Neural progenitor cell (in vitro differentiated cells): ENCODE results near the gene BMS1. TPM values are rescaled to one million over a fixed set of nuclear protein-coding genes. Genes with fewer than 3 reads are reported as not detected.

ENCODE experiments used
- DNase-seq: peaks from one replicate; pipeline ENCODE4 v3.0.0-alpha.2; 2016; ENCODE audit warnings: low spot score
- H2AFZ ChIP-seq: fragments of 200-600 bp; sonication (generic); replicated peaks from 2 replicates; pipeline ENCODE4 v1.6.1; 2016; ENCODE audit warnings: antibody characterized with exemption
- H3F3A ChIP-seq: fragments of 200-600 bp; sonication (generic); 2 replicates; pipeline ENCODE4 v1.6.1; 2016; ENCODE audit warnings: antibody characterized with exemption, low read depth
- H3K27ac ChIP-seq: fragments of 200-600 bp; sonication (generic); 2 replicates; pipeline ENCODE4 v1.5.1; 2016; ENCODE audit warnings: mild to moderate bottlenecking
- H3K27me3 ChIP-seq: fragments of 200-600 bp; sonication (generic); 2 replicates; pipeline ENCODE4 v1.6.1; 2016; ENCODE audit warnings: mild to moderate bottlenecking, moderate library complexity
- H3K36me3 ChIP-seq: fragments of 200-600 bp; sonication (generic); 2 replicates; pipeline ENCODE4 v1.5.1; 2016
- H3K4me1 ChIP-seq: fragments of 200-600 bp; sonication (generic); 2 replicates; pipeline ENCODE4 v1.6.1; 2016; ENCODE audit warnings: mixed run types
- H3K4me2 ChIP-seq: fragments of 200-600 bp; sonication (generic); 2 replicates; pipeline ENCODE4 v1.6.1; 2016
- H3K4me3 ChIP-seq: fragments of 200-600 bp; sonication (generic); 2 replicates; pipeline ENCODE4 v1.5.1; 2016
- H3K79me2 ChIP-seq: fragments of 200-600 bp; sonication (generic); 2 replicates; pipeline ENCODE4 v1.6.1; 2016; ENCODE audit warnings: low read depth
- H3K9ac ChIP-seq: fragments of 200-600 bp; sonication (generic); 2 replicates; pipeline ENCODE4 v1.6.1; 2016
- H3K9me3 ChIP-seq: fragments of 200-600 bp; sonication (generic); 2 replicates; pipeline ENCODE4 v1.5.1; 2016; ENCODE audit warnings: low read depth
- H4K20me1 ChIP-seq: fragments of 200-600 bp; sonication (generic); 2 replicates; pipeline ENCODE4 v1.6.1; 2016; ENCODE audit warnings: low read depth
- H3K27ac Mint-ChIP-seq: 3 replicates; pipeline ENCODE4 v1.8.0; 2021; ENCODE audit warnings: mixed read lengths
- H3K27me3 Mint-ChIP-seq: 2 replicates; pipeline ENCODE4 v1.8.0; 2022; ENCODE audit warnings: low read depth, mild to moderate bottlenecking, inconsistent platforms, moderate library complexity, mixed read lengths; ENCODE audit not compliant: insufficient read depth
- H3K36me3 Mint-ChIP-seq: 3 replicates; pipeline ENCODE4 v1.8.0; 2021; ENCODE audit warnings: mixed read lengths
- H3K4me1 Mint-ChIP-seq: 3 replicates; pipeline ENCODE4 v1.8.0; 2021; ENCODE audit warnings: mixed read lengths
- H3K4me3 Mint-ChIP-seq: 3 replicates; pipeline ENCODE4 v1.8.0; 2021; ENCODE audit warnings: mild to moderate bottlenecking, moderate library complexity, mixed read lengths
- H3K9me3 Mint-ChIP-seq: 3 replicates; pipeline ENCODE4 v1.8.0; 2020; ENCODE audit warnings: mixed read lengths
- CTCF ChIP-seq: fragments of 200-600 bp; sonication (generic); IDR thresholded peaks from 2 replicates; pipeline ENCODE4 v1.5.1; 2017; ENCODE audit warnings: antibody characterized with exemption, mild to moderate bottlenecking
- EZH2 ChIP-seq: fragments of 200-600 bp; sonication (generic); IDR thresholded peaks from 2 replicates; pipeline ENCODE4 v1.6.1; 2017; ENCODE audit warnings: antibody characterized with exemption, mild to moderate bottlenecking, moderate library complexity
- EZH2phosphoT487 ChIP-seq: fragments of 200-600 bp; sonication (generic); IDR thresholded peaks from 2 replicates; pipeline ENCODE4 v1.6.1; 2017; ENCODE audit warnings: antibody characterized with exemption
- total RNA-seq: library from RNA; depleted of rRNA; stranded (reverse); fragments of >200 nt; gene quantifications from 2 replicates; pipeline ENCODE4 v1.2.3, GENCODE V29; 2015; ENCODE audit warnings: low replicate concordance

Gene BMS1
- total RNA-seq, 1 donor from 2014 or later = 34.5 TPM

GRCh38 chr10:42875798-42876341, 93.3 kb downstream of the BMS1 start:
- Histone ChIP-seq H3K4me2 (no peak overlapping the region), H4K20me1 (no peaks in the 10 kb centered on the region), H3K9ac (no peak overlapping the region), H3K79me2 (no peaks in the 10 kb centered on the region), H3K4me1 (no peaks in the 10 kb centered on the region), H3F3A (no peaks in the 10 kb centered on the region), H3K27ac (no peak overlapping the region), H2AFZ (no peak overlapping the region), H3K36me3 (no peaks in the 10 kb centered on the region), H3K4me3 (no peak overlapping the region), H3K9me3 (no peaks in the 10 kb centered on the region), H3K27me3 (no peaks in the 10 kb centered on the region)
- TF ChIP-seq EZH2phosphoT487 (no peak), EZH2 (no peak), CTCF (no peak)
- Mint-ChIP-seq H3K27me3 (peaks cover 7% of the 10 kb centered on the region), H3K4me1 (peaks cover 9% of the 10 kb centered on the region), H3K27ac (no peak overlapping the region), H3K9me3 (peaks cover 5% of the 10 kb centered on the region), H3K4me3 (no peak overlapping the region), H3K36me3 (no peaks in the 10 kb centered on the region)
- peak; percentile 31 for DNase-seq

DNA sequence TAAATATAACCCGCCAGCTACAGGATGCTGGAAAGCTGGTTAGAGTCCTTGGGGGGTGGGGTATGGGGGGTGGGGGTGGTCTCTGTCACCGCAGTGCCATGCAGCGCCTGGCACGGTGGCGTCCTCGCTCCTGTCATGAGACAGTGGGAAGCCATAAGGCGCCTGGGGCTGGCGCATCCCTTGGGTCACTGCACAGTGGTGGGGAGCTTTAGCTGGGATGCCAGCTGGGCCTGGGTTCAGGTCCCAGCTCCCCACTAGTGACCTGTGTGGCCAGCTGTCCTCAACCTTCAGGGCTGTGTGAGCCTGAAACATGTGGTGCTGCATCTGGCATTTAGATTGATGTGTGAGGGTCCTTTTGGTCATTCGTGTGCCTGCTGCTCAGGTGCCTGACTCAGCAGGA, 93.9 kb downstream of the BMS1 start:
- Mint-ChIP-seq H3K36me3 (no peaks in the 10 kb centered on the region), H3K27me3 (peaks cover 5% of the 10 kb centered on the region), H3K27ac (no peak overlapping the region), H3K9me3 (peaks cover 8% of the 10 kb centered on the region), H3K4me1 (peaks cover 9% of the 10 kb centered on the region), H3K4me3 (no peak overlapping the region)
- TF ChIP-seq EZH2 (no peak), CTCF (no peak), EZH2phosphoT487 (no peak)
- no peak for DNase-seq
- no peaks in the 10 kb centered on the region for H3K4me1 ChIP-seq
- H3K36me3 ChIP-seq = no peaks in the 10 kb centered on the region
- H3K27ac ChIP-seq = no peak overlapping the region
- no peak overlapping the region for H3K4me3 ChIP-seq
- H3K9me3 ChIP-seq = no peaks in the 10 kb centered on the region
- H4K20me1 ChIP-seq = no peaks in the 10 kb centered on the region
- H3K4me2 ChIP-seq = no peak overlapping the region
- H3K9ac ChIP-seq = no peak overlapping the region
- H3K79me2 ChIP-seq = no peaks in the 10 kb centered on the region
- no peak overlapping the region for H2AFZ ChIP-seq
- H3F3A ChIP-seq = no peaks in the 10 kb centered on the region
- no peaks in the 10 kb centered on the region for H3K27me3 ChIP-seq

- H3K27me3 Mint-ChIP-seq = peaks cover 5% of the 10 kb centered on the region
- no peak for DNase-seq
Observed at GRCh38 chr10:42876945-42877344, 94.3 kb downstream of the BMS1 start.

More at GRCh38 chr10:42876945-42877344, 94.3 kb downstream of the BMS1 start:
- Histone ChIP-seq H3K4me2 (no peak overlapping the region), H3K9me3 (no peaks in the 10 kb centered on the region), H3K9ac (no peak overlapping the region), H3K4me1 (no peaks in the 10 kb centered on the region), H2AFZ (no peak overlapping the region), H3K36me3 (no peaks in the 10 kb centered on the region), H3K27ac (no peak overlapping the region), H3K4me3 (no peak overlapping the region), H3K79me2 (no peaks in the 10 kb centered on the region), H3K27me3 (no peaks in the 10 kb centered on the region), H4K20me1 (no peaks in the 10 kb centered on the region), H3F3A (no peaks in the 10 kb centered on the region)
- Mint-ChIP-seq H3K36me3 (no peaks in the 10 kb centered on the region), H3K27ac (no peak overlapping the region), H3K9me3 (peaks cover 10% of the 10 kb centered on the region), H3K4me3 (no peak overlapping the region), H3K4me1 (peaks cover 9% of the 10 kb centered on the region)
- no peak for TF ChIP-seq EZH2phosphoT487
- TF ChIP-seq CTCF = no peak
- no peak for TF ChIP-seq EZH2
